ENCODE measurements around the gene CARD14. TPM values are rescaled to one million over a fixed set of nuclear protein-coding genes. Genes with fewer than 3 reads are reported as not detected.
"Not testable (repeated sequence)": the region's sequence is repeated elsewhere in the genome, so short reads cannot be mapped to it uniquely, and the experiment has no call there.

CARD14 gene
- polyA plus RNA-seq, 3 donors: 0.75 to 2.3 (median 0.92) TPM

GRCh38 chr17:80146121-80147034 lies 23.5 kb upstream of the CARD14 start:
- peak in 1 of 11 donors; percentile 9 for DNase-seq (ENCODE audit: extremely low read depth in 1 of 11, low read depth in 9 of 11, low spot score in 4 of 11)

GRCh38 chr17:80147035-80147822 lies 22.6 kb upstream of the CARD14 start, which contains the start of gene EIF4A3:
Gene EIF4A3 (minus strand): TSS chr17:80147128. CDS start chr17:80146961, 167 bp downstream.
- peak; percentile 94 to 99 (median 98) for DNase-seq (ENCODE audit: extremely low read depth in 1 of 11, low read depth in 9 of 11, low spot score in 4 of 11)

DNA sequence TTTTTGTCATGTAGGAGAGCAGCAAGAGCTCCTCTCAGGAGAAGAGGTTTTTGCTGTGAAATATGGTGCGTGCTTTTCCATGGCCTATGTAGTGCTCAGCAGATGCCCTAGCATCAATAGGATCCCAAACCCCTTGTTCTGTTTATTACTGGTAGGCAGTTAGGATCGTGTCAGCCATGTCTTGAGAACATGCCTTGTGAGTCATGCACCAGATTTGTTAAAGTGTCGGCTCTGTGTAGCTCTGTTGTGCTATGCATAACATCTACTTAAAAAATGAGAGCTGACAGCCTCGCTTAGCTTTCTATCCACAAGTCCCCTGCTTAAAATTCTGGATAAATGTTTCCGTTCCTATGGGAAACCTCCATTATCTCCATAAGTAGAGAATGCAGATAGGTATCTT lies 18.5 kb upstream of the CARD14 start:
- DNase-seq (ENCODE audit: extremely low read depth in 1 of 11, low read depth in 9 of 11, low spot score in 4 of 11): no peak

DNA sequence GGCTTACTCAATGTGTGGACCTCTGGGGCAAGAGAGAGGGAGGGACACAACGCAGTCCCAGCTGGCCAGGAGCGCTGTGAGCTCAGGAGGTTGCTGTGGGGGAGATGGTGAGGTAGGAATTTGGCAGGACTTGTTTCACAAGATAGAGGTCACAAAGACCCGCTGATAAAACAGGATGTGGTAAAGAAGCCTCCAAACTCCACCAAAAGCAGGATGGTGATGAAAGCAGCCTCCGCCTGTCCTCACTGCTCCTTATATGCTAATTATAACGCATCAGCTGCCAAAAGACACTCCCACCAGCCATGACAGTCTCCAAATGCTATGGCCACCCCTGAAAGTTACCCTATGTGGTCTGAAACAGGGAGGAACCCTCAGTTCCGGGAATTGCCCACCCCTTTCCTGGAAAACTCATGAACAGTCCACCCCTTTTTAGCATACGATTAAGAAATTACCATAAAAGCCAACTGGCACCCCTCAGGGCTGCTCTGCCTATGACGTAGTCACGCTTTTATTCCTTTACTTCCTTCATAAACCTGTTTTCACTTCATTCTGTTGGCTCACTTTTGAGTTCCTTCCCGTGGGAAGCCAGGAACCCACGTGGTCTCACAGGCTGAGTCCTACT lies 17.6 kb upstream of the CARD14 start:
- DNase-seq (ENCODE audit: extremely low read depth in 1 of 11, low read depth in 9 of 11, low spot score in 4 of 11): no peak

DNA sequence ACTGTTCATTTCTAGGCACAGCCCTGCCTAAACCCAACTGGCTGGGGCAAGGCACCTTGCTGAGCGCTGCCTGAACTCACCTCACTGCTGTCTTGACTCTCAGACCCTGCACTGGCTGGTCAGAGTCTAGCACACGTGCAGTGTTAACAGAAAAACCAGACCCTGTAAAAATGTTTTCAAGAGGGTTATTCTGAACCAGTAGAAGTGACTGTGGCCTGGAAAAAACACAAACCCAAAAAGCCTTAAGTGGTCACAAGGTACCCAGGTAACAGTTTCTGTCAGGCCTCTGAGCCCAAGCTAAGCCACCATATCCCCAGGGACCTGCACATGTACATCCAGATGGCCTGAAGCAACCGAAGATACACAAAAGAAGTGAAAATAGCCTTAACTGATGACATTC lies 16.8 kb upstream of the CARD14 start:
- no peak for DNase-seq (ENCODE audit: extremely low read depth in 1 of 11, low read depth in 9 of 11, low spot score in 4 of 11)

- no peak for DNase-seq (ENCODE audit: extremely low read depth in 1 of 11, low read depth in 9 of 11, low spot score in 4 of 11)
These were observed 15.7 kb upstream of the CARD14 start for GRCh38 chr17:80154166-80154565.

- DNase-seq (ENCODE audit: extremely low read depth in 1 of 11, low read depth in 9 of 11, low spot score in 4 of 11): not testable (repeated sequence)
These were observed 14.2 kb upstream of the CARD14 start for GRCh38 chr17:80155600-80155999.

- DNase-seq (ENCODE audit: extremely low read depth in 1 of 11, low read depth in 9 of 11, low spot score in 4 of 11): no peak
These were observed 11.0 kb upstream of the CARD14 start for GRCh38 chr17:80158846-80159245.

DNA sequence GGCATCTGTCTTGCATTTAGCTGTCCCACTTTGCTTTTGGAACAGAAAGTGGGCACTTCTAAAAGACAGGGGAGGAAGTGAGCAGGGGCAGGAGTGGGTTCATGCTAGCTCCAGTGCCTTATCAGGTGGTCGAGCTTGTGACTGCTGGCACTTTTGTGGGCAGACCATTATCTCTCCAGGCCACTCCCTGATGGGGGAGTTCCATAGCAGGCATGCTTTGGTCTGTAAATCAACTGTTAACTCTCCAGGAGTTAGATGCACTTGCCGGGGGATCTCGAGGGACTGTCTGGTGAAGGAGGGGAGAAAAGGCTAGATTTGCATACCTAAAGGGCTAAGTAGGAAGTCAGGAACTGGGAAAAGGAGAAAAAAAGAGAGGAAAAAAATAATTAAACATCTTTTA lies 9.3 kb upstream of the CARD14 start:
- peak in 1 of 11 donors; percentile 14 for DNase-seq (ENCODE audit: extremely low read depth in 1 of 11, low read depth in 9 of 11, low spot score in 4 of 11)

- no peak for DNase-seq (ENCODE audit: extremely low read depth in 1 of 11, low read depth in 9 of 11, low spot score in 4 of 11)
These were observed 6.5 kb upstream of the CARD14 start for GRCh38 chr17:80163336-80163735.

DNA sequence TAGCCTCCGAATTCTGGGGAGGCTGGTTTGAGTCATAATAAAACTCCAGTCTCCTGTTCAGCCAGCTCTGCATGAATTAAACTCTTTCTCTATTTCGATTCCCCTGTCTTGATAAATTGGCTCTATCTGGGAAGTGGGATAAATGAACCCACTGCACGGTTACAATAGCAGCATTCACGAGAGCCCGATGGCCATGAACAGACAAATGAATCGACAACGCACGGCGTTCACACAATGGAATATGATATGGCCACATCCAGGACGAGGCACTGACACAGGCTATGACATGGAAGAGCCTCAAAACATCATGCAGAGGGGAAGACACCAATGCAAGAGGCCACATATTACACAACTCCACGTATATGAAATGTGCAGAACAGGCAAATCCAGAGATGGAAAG lies 5.6 kb upstream of the CARD14 start:
- no peak for DNase-seq (ENCODE audit: extremely low read depth in 1 of 11, low read depth in 9 of 11, low spot score in 4 of 11)

- DNase-seq (ENCODE audit: extremely low read depth in 1 of 11, low read depth in 9 of 11, low spot score in 4 of 11): no peak
These were observed 3.4 kb upstream of the CARD14 start for GRCh38 chr17:80166446-80166845.

DNA sequence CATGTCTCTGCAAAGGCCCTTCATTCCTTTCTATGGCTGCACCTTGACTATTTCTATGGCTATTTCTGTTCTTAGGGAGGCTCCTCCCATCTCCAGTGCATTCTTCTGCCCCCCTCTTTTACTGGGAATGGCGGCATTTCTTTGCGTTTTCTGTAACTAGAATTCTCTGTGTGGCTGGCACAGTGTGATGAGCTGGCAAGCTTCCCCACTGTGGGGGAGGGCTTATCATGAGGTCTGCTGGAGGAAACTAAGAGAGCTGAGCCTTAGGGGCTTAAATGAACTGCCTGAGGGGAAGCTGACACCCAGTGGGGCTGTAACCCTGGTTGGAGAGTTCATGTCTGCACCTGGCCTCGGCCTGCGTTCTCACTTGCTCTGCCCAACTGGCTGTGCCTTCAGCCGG lies 1.5 kb upstream of the CARD14 start:
- no peak for DNase-seq (ENCODE audit: extremely low read depth in 1 of 11, low read depth in 9 of 11, low spot score in 4 of 11)

DNA sequence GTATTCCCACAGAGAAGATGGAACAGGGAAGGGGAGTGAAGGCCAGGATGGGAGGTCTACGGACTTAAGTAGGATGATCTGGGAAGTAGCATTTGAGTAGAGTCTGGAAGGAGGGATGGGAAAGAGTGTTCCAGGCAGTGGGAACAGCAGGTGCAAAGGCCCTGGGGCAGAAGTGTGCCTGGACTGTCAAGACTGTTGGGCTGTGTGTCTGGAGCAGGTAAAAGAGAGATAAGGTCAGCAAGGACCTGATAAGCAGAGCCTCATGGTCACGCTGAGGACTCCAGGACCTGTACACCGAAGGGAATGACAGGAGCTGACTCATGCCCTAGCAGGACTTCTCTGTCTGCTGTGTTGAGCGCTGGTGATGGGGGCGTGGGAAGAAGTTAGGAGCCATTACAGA lies 723 bp upstream of the CARD14 start:
- DNase-seq (ENCODE audit: extremely low read depth in 1 of 11, low read depth in 9 of 11, low spot score in 4 of 11): no peak

DNA sequence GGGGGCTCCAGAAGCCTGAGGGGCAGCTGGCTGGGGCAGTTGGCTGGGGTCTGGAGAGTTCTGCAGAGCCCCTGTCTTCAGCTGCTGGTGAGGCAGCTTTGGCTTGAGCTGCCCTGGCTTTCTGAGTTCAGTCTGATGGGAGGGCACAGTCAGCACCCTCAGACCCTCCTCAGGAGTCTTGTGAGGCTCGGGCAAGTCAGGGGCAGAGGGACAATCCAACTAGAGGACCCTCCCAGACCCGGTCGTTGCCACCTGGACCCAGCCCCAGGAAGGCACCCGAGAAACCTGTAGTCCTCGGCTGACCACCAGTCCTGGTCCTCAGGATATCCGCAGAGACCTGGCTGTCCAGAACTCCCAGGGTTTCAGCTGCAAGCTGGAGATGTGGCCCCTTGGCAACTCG lies 1.9 kb downstream of the CARD14 start:
- DNase-seq (ENCODE audit: extremely low read depth in 1 of 11, low read depth in 9 of 11, low spot score in 4 of 11): no peak

GRCh38 chr17:80173126-80173525 lies 3.3 kb downstream of the CARD14 start:
- no peak for DNase-seq (ENCODE audit: extremely low read depth in 1 of 11, low read depth in 9 of 11, low spot score in 4 of 11)

DNA sequence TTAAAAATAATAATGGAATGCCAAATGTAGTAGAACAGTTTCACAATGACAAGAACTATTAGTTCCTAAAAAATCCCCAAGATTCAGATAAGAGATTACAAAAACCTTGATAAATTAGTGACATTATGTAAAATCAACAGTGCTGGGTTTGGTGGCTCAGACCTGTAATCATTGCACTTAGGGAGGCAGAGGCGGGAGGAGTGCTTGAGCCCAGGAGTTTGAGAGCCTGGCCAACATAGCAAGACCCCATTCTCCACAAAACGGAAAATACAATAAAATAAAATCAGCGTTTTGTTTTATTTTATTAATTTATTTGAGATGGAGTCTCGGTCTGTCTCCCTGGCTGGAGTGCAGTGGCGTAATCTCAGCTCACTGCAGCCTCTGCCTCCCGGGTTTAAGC lies 4.1 kb downstream of the CARD14 start:
- DNase-seq (ENCODE audit: extremely low read depth in 1 of 11, low read depth in 9 of 11, low spot score in 4 of 11): no peak

- DNase-seq (ENCODE audit: extremely low read depth in 1 of 11, low read depth in 9 of 11, low spot score in 4 of 11): no peak
These were observed 6.9 kb downstream of the CARD14 start for GRCh38 chr17:80176757-80177156.

GRCh38 chr17:80177986-80178595 lies 8.3 kb downstream of the CARD14 start:
- DNase-seq (ENCODE audit: extremely low read depth in 1 of 11, low read depth in 9 of 11, low spot score in 4 of 11): no peak

All from renal cortex interstitium (tissue), 11 donors.